Colonic mucosa (tissue), 4 donors: Measurements from ENCODE around the gene CFAP46. TPM values are rescaled to one million over a fixed set of nuclear protein-coding genes. Genes with fewer than 3 reads are reported as not detected.

Experiments used
- DNase-seq: peaks from one replicate; pipeline ENCODE4 v3.0.0-alpha.2; 2020
- H3K27ac ChIP-seq: fragments of 200-600 bp; one replicate; pipeline ENCODE4 v1.8.0; 2021
- H3K27me3 ChIP-seq: fragments of 200-600 bp; one replicate; pipeline ENCODE4 v1.8.0; 2021
- H3K36me3 ChIP-seq: fragments of 200-600 bp; one replicate; pipeline ENCODE4 v1.8.0; 2021
- H3K4me1 ChIP-seq: fragments of 200-600 bp; one replicate; pipeline ENCODE4 v1.8.0; 2021; ENCODE audit warnings: mild to moderate bottlenecking
- H3K4me3 ChIP-seq: fragments of 200-600 bp; one replicate; pipeline ENCODE4 v1.8.0; 2021
- H3K9ac ChIP-seq, 2 donors: one replicate each; pipeline ENCODE4 v1.7.0; 2013; ENCODE audit warnings: control low read depth in 2 of 2, low read depth in 2 of 2, low read length in 2 of 2
- H3K9me3 ChIP-seq: fragments of 200-600 bp; one replicate; pipeline ENCODE4 v1.8.0; 2021
- intact Hi-C: fragments of 100-400 bp; cut with DNase I; formaldehyde crosslinking; loops from one replicate; pipeline ENCODE4 v1.14.1; 2022
- total RNA-seq, 2 donors: library from RNA; stranded (reverse); fragmentation: NEBNext Ultra II Directional in 1 of 2; extraction: Animal tissue kit (Norgen Biotek cat#: 25700) in 1 of 2; gene quantifications; one replicate each; pipeline ENCODE4 v1.2.1, GENCODE V29; 2021
- TF ChIP-seq, protein P1 (sequence below): fragments of 200-600 bp; IDR thresholded peaks from one replicate; pipeline ENCODE4 v1.8.0; 2022; ENCODE audit warnings: antibody characterized with exemption, mild to moderate bottlenecking
- donor health status: healthy.
- donor health status: DM: no; HTN: no; CAD: no.
- donor health status: DM: no; HTN: no; CAD: no.

CFAP46 gene
- total RNA-seq, 2 donors from 2014 or later = 0.13 TPM; not detected in 1

DNA sequence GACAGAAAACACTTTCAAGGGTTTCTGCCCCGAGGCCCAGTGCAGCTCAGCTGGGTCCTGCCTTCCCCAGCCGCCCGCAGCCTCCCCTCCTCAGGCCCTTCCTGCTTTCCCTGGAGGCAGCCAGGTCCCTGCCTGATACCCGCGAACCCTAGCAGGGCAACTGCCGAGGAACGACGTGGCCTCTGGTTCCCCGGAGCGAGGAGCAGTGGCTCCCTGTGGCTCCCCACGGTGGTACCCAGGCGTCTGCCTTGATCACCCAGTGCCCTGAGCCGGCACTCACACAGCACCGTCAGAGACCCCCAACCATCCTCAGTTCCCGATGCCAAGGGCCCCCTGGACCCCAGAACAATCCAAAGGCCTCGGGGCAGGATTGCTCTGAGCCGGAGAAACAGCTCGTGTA is 58.3 kb downstream of the CFAP46 start:
- H3K36me3 ChIP-seq = no peaks in the 10 kb centered on the region
- no peaks in the 10 kb centered on the region for H3K4me1 ChIP-seq
- H3K9ac ChIP-seq = no peak overlapping the region
- H3K9me3 ChIP-seq = no peaks in the 10 kb centered on the region
- DNase-seq = no peak
- H3K27ac ChIP-seq = no peak overlapping the region
- TF ChIP-seq, protein P1, sequence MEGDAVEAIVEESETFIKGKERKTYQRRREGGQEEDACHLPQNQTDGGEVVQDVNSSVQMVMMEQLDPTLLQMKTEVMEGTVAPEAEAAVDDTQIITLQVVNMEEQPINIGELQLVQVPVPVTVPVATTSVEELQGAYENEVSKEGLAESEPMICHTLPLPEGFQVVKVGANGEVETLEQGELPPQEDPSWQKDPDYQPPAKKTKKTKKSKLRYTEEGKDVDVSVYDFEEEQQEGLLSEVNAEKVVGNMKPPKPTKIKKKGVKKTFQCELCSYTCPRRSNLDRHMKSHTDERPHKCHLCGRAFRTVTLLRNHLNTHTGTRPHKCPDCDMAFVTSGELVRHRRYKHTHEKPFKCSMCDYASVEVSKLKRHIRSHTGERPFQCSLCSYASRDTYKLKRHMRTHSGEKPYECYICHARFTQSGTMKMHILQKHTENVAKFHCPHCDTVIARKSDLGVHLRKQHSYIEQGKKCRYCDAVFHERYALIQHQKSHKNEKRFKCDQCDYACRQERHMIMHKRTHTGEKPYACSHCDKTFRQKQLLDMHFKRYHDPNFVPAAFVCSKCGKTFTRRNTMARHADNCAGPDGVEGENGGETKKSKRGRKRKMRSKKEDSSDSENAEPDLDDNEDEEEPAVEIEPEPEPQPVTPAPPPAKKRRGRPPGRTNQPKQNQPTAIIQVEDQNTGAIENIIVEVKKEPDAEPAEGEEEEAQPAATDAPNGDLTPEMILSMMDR = no peak
- no peak overlapping the region for H3K4me3 ChIP-seq
- no peaks in the 10 kb centered on the region for H3K27me3 ChIP-seq
- intact Hi-C loops = no loop called here

DNA sequence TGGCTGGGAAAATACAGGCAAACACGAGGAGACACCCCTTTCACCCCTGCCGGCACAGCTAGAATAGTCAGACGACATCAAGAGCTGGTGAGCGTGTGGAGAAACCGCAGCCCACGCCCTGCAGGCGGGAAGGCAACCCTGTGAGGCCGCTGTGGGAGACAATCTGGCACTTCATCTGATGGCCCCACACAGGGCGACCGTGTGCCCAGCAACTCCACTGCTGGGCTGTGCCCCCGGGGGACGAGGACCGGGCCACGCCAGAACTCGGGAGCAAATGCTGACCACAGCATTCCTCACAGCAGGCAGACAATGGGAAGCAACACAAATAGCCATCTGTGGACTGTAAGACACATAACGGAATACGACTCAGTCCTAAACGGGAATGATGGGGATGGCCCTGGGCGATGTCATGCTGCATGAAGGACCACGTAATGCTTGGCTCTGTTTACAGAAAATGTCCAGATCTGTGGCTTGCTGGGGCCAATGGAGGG is 58.9 kb downstream of the CFAP46 start:
- DNase-seq = no peak
- H3K4me3 ChIP-seq = no peak overlapping the region
- intact Hi-C loops = no loop called here
- no peak overlapping the region for H3K27ac ChIP-seq
- H3K4me1 ChIP-seq = no peaks in the 10 kb centered on the region
- H3K9me3 ChIP-seq = no peaks in the 10 kb centered on the region
- H3K9ac ChIP-seq = no peak overlapping the region
- H3K27me3 ChIP-seq = no peaks in the 10 kb centered on the region
- H3K36me3 ChIP-seq = no peaks in the 10 kb centered on the region
- TF ChIP-seq, protein P1 = no peak

DNA sequence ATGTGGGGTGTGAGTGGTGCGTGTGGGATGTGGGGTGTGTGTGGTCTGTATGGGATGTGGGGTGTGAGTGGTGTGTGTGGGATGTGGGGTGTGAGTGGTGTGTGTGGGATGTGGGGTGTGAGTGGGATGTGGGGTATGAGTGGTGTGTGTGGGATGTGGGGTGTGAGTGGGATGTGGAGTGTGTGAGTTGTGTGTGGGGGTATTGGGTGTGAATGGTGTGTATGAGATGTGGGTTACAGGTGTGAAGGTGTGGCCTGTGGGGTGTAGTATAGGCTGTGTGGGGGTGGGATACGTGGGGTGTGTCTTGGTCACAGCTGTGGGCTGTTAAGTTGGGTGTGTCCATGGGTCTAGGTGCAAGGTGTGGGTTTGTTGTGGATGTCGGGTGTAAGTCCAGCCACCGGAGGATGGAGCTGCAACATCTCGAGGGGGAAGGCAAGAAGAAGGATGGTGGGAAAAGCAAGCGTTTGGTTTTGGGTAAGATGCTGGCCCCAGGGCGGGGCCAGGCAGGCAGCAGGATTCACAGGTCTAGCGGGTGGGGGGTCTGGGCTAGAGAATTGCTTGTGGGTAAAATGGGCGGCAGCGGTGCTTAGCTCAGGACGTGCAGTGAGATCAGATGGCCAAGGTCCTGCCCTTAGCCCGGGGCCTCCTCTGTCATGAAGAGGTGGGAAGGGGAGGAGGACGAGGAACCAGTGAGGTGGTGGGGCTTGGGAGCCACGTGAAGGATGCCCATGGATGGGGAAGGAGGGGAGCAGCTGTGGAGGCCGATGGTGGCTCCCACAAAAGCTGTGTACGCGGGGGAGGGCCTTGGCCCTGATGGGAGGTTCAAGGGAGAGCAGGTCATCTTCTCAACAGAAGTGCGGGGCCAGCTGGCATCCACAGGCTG is 60.1 kb downstream of the CFAP46 start:
- Histone ChIP-seq H3K9ac (no peak overlapping the region), H3K4me3 (no peak overlapping the region), H3K4me1 (no peaks in the 10 kb centered on the region), H3K27ac (no peak overlapping the region), H3K36me3 (no peaks in the 10 kb centered on the region), H3K9me3 (no peaks in the 10 kb centered on the region), H3K27me3 (no peaks in the 10 kb centered on the region)
- TF ChIP-seq, protein P1 = no peak
- DNase-seq = no peak
- intact Hi-C loops = no loop called here

DNA sequence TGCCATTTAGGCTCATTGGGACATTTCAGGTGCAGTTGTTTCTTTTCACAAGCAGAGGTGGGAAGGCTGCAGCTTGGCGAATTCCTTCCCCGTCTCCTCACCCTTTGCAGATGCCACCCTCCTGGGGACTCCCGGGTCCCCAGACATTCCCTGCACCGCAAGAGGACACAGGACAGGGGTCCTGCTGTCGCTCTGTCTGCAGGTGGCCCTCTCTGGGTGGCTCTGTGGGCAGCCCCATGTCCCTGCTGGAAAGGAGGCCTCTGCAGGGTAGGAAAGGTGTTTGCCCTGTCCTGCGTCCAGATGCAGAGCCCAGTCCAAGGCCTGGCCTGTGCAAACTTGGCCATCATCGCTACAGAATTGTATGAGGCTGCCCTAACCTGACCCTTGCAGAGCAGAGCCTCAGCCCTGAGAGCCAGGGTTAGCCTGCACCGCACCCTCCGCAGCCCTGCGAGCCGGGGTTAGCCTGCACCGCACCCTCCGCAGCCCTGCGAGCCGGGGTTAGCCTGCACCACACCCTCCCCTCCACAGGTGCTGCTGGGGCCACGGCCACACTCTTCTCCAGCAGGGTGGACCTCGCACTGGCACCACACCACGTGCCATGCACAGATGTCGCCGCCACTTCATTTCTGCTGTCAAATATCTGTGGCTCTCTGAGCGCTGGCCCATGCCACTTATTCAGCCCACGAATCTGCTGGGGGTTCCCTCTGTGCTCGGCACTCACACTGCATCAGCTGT is 61.0 kb downstream of the CFAP46 start:
- H3K27me3 ChIP-seq = no peaks in the 10 kb centered on the region
- no peaks in the 10 kb centered on the region for H3K9me3 ChIP-seq
- no peaks in the 10 kb centered on the region for H3K4me1 ChIP-seq
- no peak overlapping the region for H3K9ac ChIP-seq
- no peak overlapping the region for H3K4me3 ChIP-seq
- intact Hi-C loops = no loop called here
- H3K36me3 ChIP-seq = no peaks in the 10 kb centered on the region
- no peak overlapping the region for H3K27ac ChIP-seq
- no peak for DNase-seq
- TF ChIP-seq, protein P1 = no peak

DNA sequence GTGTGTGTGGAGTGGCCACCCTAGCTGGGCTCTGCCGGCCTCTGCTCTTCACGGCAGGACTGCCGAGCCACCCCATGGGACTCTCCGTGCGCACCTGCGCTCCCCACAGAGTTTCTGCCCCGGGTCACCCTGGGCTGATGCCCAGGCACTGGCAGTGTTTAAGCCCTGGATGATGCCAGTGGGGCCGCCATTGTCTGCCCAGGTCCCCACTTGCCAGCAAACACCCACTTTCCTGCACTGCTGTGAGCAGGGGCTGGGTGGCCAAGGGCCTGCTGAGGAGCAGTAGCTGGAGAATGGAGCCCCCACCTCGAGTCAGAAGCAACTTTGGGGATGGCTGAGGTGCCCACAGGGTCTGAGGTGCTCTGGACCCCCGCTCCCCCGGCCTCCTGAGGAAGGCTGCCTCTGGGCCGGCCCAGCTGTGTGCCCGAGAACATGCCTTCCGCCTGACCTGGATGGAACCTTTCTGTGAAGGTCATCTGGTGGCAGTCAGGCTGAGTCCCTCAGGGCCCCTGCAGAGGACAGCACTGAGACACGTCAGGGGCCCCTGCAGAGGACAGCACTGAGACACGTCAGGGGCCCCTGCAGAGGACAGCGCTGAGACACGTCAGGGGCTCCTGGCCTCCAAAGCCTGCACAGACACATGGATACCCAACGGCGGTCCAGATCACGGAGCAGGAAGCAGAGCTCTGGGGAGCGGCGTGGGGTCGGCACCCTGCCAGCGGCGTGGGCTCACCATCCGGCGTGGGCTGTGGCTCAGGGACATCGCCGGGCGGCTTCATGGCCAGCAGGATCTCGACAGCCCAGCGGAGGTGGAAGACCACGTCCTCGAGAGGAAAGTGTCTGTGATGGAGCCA is 62.0 kb downstream of the CFAP46 start:
- Histone ChIP-seq H3K9ac (no peak overlapping the region), H3K27me3 (no peaks in the 10 kb centered on the region), H3K27ac (no peak overlapping the region), H3K4me3 (no peak overlapping the region), H3K9me3 (no peaks in the 10 kb centered on the region), H3K36me3 (no peaks in the 10 kb centered on the region), H3K4me1 (no peaks in the 10 kb centered on the region)
- intact Hi-C loops = no loop called here
- TF ChIP-seq, protein P1 = no peak
- no peak for DNase-seq
